GM19395 (cell line): ENCODE measurements around the gene CHAT.
"Not testable (repeated sequence)": the region's sequence is repeated elsewhere in the genome, so short reads cannot be mapped to it uniquely, and the experiment has no call there.

Experiments
- ATAC-seq: cut with Tn5 transposase; IDR thresholded peaks from one replicate; pipeline ENCODE4 v1.9.1; 2021; ENCODE audit warnings: mild to moderate bottlenecking, moderate library complexity; ENCODE audit not compliant: unreplicated experiment

The CHAT gene

DNA sequence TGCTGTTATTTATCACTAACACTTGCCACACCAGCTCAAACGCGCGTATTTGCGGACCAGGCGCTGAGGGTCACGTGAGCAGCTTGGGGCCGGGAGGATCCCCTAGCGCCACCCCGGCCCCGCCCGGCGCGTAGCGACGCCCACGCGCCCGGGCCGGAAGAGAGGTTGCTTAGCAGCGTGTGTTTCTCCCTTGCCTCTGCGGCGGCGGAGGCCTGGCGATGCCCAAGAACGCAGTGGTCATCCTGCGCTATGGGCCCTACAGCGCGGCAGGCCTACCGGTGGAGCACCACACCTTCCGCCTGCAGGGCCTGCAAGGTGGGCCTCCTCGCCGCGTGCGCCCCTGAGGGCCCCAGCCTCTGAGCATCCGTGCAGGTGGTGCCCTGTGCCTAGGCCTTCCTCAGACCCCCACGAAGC lies 65.7 kb downstream of the CHAT start, which contains the start of gene C10orf53:
C10orf53 (plus strand) TSS at position 172 of the 414 bp plus-strand sequence; CDS start at position 219, 47 bp downstream.
- no peak for ATAC-seq

DNA sequence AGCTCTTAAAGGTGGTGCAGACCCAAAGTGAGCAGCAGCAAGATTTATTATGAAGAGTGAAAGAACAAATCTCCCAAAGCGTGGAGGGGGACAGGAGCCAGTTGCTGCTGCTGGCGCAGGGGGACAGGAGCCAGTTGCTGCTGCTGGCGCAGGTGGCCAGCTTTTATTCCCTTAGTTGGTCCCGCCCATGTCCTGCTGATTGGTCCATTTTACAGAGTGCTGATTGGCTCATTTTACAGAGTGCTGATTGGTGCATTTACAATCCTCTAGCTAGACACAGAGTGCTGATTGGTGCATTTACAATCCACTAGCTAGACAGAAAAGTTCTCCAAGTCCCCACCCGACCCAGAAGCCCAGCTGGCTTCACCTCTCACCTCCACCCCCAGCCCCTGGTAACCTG lies 68.6 kb downstream of the CHAT start:
- ATAC-seq: not testable (repeated sequence)

DNA sequence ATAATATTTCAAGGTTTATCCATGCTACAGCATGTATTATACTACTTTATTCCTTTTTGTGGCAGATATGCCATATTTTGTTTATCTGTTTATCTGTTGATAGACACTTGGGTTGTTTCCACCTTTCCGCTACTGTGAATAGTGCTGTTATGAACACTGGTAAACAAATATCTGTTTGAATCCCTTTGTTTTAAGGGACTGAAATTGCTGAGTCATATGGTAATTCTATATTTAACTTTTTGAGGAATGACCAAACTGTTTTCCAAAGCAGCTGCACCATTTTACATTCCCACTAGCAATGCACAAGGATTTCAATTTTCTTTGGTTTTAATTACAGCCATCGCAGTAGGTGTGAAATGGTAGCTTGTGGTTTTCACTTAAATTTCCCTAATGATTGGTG lies 69.0 kb downstream of the CHAT start:
- ATAC-seq: no peak

DNA sequence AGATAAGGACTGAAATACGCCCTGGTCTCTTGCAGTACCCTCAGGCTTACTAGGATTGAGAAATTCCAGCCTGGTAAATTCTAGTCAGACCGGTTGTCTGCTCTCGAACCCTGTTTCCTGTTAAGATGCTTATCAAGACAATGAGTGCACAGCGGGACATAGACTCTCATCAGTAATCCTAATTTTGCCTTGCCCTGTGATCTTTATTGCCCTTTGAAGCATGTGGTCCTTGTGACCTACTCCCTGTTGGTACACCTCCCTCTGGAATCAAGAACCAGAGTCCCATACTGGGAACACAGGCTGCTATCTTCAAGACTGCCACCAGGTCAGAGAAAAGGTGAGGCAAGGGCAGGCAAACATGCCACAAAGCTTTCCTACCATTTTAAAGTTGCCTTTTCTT lies 72.8 kb downstream of the CHAT start:
- no peak for ATAC-seq

- no peak for ATAC-seq
Measured at GRCh38 chr10:49688261-49688846, 74.5 kb downstream of the CHAT start.

GRCh38 chr10:49688920-49689319 lies 75.1 kb downstream of the CHAT start:
- ATAC-seq: no peak

GRCh38 chr10:49689882-49690510 lies 76.2 kb downstream of the CHAT start:
- no peak for ATAC-seq

DNA sequence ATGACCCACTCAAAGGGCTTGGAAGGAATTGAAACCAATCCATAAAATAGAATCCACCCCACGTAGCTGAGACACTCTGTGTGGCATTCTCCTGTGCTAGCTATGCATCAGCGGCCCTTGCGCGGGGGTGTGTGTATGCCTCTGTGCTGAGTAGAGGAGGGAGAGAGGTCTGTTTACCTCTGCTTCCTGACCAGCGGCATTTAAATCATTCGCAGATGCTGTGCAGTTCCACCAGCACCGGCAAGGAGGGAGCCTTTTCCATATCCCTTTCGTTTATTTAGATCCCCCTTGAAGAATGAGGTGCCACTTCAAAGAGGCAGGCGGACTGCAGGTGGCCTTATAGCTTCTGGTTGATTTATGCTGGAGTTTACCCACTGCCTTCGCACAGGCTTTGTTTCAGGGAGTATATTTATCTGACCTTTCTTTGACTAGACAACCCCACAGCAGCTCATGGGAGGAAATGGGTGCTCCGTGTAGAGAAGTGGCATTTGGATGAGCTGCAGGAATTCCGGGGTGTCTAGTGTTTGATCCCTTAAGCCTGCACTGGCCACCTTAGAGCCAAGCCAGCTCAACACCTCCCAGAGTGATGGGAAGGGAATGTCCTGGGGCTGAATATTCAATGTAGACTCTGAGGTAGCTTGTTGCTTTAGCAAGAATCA lies 77.0 kb downstream of the CHAT start:
- ATAC-seq: no peak

- ATAC-seq: no peak
Measured at GRCh38 chr10:49691588-49691987, 77.8 kb downstream of the CHAT start.

DNA sequence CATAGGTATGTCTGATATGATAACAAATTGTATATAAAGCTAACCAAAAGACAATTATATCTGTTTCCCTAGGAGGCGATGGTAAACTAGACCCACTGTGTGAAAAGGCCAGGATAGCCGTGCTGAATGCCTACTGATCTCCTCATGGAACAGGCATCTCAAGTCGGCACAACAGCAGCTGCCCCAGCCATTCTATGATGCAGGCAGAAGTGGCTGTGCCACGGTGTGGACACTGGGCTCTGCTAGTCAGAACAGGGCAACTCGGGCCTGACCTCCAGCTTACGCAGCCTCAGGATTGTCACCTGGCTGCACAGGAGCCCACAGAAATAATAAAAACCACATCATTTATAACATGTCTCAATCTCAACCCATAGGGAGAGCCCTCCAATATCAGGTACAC lies 80.6 kb downstream of the CHAT start:
- no peak for ATAC-seq

- ATAC-seq: no peak
Measured at GRCh38 chr10:49696311-49696710, 82.5 kb downstream of the CHAT start.

- ATAC-seq: no peak
Measured at GRCh38 chr10:49698679-49699078, 84.8 kb downstream of the CHAT start.

DNA sequence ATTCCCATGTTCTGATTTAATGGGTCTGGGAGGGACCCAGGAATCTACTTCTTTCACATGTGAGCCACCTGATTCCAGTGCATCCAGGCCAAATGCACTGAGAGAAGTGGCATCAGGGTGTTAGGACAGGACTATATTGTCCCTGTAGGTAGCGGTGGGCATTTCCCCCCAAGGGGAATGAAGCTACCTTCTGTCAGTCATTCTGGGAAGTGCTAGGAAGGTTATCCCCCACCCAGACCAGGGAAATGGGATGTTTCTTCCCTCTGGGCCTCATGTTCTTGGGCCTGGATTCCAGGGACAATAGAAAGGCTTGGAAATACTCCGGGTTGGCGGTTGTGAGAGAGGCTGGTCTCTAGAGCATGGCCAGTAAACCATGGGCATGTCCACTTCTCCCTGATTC lies 86.4 kb downstream of the CHAT start:
- no peak for ATAC-seq

DNA sequence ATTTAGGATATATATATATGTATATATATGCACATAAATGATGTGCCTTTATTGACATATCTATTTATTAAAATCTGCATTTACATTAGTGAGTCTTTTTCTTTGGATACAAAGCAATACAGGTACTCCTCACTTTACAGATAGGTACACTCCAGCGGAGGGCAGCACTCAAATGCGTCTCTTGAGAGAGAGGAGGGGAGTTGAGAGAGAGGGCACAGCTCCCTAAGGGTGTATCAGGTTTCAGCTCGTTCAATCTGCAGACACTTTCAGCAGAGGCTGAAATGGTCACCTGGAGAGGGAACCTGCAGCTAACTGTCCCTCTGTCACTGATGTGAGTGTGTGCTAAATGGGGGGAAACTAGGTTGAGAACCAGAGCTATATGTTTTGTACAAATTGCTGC lies 87.2 kb downstream of the CHAT start:
- no peak for ATAC-seq

DNA sequence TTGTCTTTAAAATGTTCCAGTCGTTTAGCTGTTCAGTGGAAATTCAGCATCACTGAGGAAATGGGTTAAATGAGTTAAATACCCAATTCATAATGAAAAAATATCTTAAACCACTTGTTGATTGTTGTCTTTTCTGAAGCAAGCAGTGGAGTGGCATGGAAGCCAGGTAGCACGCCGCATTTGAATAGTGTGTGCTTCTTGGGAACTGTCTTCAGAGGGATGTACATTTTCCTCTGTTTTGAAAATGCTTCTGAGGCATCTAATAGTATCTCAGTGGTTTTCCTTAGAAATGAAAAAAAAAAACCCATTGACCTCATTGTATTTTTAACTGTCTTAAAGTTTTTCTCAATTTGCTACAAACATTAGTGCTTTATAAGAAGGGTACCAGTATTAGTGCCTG lies 93.7 kb downstream of the CHAT start:
- no peak for ATAC-seq

GRCh38 chr10:49709934-49710333 lies 96.1 kb downstream of the CHAT start:
- no peak for ATAC-seq

GRCh38 chr10:49710966-49711365 lies 97.1 kb downstream of the CHAT start:
- ATAC-seq: no peak

- ATAC-seq: no peak
Measured at GRCh38 chr10:49711481-49711880, 97.6 kb downstream of the CHAT start.

DNA sequence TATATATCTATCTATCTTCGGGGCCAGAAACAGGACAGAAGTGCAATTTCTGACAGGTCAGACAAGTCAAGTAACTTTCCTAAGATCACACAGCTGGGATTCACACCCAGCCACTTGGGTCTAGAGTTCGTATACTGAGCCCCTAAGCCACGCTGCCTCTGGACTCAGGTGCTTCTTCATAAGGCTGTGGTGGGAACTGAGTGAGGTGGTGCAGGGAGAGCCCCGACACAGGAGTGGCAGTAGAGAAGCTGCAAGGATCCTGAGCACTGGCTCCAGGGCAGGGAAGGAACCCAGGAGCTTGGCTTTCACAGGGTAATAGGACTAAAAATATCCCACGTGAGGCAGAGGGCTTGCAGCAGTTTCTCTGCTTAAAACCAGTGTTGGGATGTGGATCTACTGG lies 99.4 kb downstream of the CHAT start:
- ATAC-seq: no peak
